ENCODE measurements around the gene PDCD1.

DNA sequence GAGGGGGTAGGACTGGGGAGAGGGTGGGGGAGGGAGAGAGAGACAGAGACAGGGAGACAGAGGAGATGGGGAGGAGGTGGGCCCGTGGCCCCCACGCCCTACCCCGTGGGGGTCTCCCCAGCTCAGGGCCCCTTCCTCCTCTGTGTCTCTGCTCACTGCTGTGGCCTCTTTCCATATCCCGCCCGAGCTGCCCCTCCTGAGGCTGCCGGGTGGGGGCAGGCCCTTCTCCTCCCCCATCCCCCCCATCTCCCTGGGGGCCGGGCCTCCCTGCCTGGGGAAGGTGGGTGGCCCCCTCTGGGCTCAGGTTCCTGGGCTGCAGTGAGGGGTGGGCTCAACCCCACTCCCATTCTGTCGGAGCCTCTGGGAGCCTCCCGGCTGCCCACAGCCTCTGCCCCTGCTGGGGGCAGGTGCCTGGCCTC lies 332 bp upstream of the PDCD1 start:
- TF ChIP-seq CTCF (IDR thresholded peaks at IDR 0.05; ENCODE audit: low read depth, low read length) (no peak; the same call in 1 of the 2 replicates), EZH2phosphoT487 (IDR thresholded peaks at IDR 0.05; ENCODE audit: low read depth) (no peak)
